ENCODE results near the gene HOXD12. TPM values are rescaled to one million over a fixed set of nuclear protein-coding genes. Genes with fewer than 3 reads are reported as not detected.
A peak's percentile ranks its signal among the peaks of the same experiment; 100 is the strongest.

The HOXD12 gene
- total RNA-seq, 2 donors from 2014 or later, result not detected

DNA sequence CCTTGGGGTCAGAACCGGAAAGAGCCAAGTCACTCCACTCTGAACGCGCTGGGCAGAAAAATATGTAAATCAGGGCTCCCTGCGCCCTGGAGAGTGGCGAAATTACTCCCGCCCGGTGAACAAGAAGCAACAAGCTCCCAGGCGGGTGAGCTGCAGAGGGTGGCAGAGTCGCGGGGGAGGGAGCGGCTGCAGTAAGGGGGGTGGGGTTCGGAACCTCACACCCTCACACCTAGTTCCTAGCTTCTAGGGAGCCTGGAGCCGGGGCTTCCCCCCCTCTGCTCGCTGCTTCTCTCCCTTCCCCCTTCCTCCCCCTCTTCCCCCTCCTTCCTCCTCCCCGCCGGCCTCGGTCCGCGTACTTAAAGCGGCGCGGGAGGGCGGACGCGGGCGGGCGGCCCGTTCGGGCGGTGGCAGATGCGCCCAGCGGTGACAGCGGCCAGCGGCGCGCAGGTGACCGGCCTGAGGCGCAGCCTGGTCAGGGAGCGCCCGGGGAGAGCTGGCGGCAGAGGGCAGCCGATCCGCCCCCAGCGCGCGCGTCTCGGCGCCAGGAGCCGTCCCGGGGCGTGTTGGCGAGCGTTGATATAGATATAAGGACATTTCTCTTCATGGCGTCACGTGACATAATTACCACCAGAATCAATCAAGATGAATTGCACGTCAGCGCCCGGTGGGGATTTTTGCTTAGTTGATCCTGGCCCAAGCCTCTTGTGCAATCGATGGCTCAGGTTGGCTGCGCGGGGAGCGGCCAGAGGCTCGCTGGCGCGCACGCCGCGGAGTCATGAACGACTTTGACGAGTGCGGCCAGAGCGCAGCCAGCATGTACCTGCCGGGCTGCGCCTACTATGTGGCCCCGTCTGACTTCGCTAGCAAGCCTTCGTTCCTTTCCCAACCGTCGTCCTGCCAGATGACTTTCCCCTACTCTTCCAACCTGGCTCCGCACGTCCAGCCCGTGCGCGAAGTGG, 7.3 kb downstream of the HOXD12 start, which contains the start of gene HOXD11:
TSS of gene HOXD11 (plus strand) at position 700 of the 959 bp plus-strand sequence. CDS start at position 776, 76 bp downstream.
- Histone ChIP-seq H3K4me3 (peak within 1 kb of the TSS; percentile 27), H3K27ac (peak within 1 kb of the TSS; percentile 62), H3K9me3 (no peaks in the 10 kb centered on the region), H3K4me1 (peaks cover 3% of the 10 kb centered on the region), H3K9ac (ENCODE audit: low read depth in 2 of 2, low read length in 2 of 2) (peak within 1 kb of the TSS; percentile 49 to 57), H3K36me3 (no peaks in the 10 kb centered on the region), H3K27me3 (peaks cover 90% of the 10 kb centered on the region)
- TF ChIP-seq, protein P1, sequence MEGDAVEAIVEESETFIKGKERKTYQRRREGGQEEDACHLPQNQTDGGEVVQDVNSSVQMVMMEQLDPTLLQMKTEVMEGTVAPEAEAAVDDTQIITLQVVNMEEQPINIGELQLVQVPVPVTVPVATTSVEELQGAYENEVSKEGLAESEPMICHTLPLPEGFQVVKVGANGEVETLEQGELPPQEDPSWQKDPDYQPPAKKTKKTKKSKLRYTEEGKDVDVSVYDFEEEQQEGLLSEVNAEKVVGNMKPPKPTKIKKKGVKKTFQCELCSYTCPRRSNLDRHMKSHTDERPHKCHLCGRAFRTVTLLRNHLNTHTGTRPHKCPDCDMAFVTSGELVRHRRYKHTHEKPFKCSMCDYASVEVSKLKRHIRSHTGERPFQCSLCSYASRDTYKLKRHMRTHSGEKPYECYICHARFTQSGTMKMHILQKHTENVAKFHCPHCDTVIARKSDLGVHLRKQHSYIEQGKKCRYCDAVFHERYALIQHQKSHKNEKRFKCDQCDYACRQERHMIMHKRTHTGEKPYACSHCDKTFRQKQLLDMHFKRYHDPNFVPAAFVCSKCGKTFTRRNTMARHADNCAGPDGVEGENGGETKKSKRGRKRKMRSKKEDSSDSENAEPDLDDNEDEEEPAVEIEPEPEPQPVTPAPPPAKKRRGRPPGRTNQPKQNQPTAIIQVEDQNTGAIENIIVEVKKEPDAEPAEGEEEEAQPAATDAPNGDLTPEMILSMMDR (IDR thresholded peaks at IDR 0.05), result no peak
- DNase-seq, result peak; percentile 41
- intact Hi-C loops (cut with DNase I), result no loop called here

DNA sequence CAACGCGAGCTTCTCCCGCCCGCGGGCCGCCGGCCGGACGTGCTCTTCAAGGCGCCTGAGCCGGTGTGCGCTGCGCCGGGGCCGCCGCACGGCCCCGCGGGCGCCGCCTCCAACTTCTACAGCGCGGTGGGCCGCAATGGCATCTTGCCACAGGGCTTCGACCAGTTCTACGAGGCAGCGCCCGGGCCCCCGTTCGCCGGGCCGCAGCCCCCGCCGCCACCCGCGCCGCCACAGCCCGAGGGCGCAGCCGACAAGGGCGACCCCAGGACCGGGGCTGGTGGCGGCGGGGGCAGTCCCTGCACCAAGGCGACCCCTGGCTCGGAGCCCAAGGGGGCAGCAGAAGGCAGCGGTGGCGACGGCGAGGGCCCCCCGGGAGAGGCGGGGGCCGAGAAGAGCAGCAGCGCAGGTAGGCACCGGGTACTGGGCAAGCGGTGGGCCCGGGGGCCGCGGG, 8.2 kb downstream of the HOXD12 start:
- H3K27me3 ChIP-seq, result peaks cover 92% of the 10 kb centered on the region
- H3K4me1 ChIP-seq, result peaks cover 3% of the 10 kb centered on the region
- peak overlapping the region; percentile 17 for H3K4me3 ChIP-seq
- H3K27ac ChIP-seq, result no peak overlapping the region
- H3K9me3 ChIP-seq, result no peaks in the 10 kb centered on the region
- H3K36me3 ChIP-seq, result no peaks in the 10 kb centered on the region
- peak; percentile 12 for DNase-seq
- H3K9ac ChIP-seq (ENCODE audit: low read depth in 2 of 2, low read length in 2 of 2), result peak overlapping the region in 1 of 2 donors; percentile 48
- TF ChIP-seq, protein P1 (IDR thresholded peaks at IDR 0.05), result no peak
- intact Hi-C loops (cut with DNase I), result no loop called here

DNA sequence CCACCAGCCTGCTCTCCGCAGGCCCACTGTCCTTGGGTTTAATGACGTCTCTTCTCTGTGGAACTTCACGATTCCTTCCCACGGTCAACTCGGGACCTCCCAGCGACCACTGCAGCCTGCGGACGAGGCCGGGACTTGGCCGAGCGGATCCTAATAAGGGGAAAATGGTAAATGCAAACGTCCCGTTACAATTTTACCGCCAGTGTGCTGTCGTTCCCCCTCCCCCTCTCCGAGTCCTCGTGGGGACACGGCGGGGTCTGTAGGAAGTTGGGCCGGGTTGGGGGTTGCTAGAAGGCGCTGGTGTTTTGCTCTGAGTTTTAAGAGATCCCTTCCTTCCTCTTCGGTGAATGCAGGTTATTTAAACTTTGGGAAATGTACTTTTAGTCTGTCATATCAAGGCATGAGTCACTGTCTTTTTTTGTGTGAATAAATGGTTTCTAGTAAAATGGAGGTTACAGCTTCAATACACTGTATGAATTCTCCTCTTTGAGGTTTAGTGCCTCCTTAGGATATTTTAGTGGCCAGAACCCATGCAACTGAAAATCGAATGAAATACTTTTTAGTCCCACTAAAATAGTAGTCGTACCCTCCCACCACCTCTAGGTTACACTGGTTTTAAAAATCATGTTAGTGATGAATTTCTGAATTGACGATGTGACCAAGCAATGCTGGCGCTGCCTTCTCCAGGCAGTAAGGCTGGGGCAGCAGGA, 9.8 kb downstream of the HOXD12 start:
- intact Hi-C loops (cut with DNase I), result no loop called here
- Histone ChIP-seq H3K36me3 (no peaks in the 10 kb centered on the region), H3K4me1 (peaks cover 2% of the 10 kb centered on the region), H3K9ac (ENCODE audit: low read depth in 2 of 2, low read length in 2 of 2) (peak overlapping the region in 1 of 2 donors; percentile 51), H3K27me3 (peaks cover 92% of the 10 kb centered on the region), H3K4me3 (no peak overlapping the region), H3K27ac (no peak overlapping the region), H3K9me3 (no peaks in the 10 kb centered on the region)
- DNase-seq, result no peak
- TF ChIP-seq, protein P1 (IDR thresholded peaks at IDR 0.05), result no peak

DNA sequence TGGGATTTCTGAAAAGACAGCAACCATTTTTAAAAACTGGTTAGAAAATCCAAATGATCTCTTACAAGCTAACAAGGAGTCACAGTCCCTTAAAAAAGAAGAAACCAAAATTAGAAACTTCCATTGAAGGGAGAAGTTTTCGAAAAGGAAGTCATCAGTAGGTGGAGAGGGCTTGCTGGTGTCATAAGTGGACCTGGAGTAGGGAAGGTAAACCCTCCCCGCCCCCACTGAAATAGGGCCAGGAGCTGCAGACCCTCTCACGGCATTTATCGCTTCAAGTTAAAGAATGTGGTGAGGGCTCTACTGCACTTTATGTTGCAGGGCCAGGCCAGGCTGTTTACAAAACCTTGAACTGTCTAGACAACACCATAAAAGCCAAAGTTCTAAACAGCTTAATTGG, 10.4 kb downstream of the HOXD12 start:
- intact Hi-C loops (cut with DNase I), result no loop called here
- TF ChIP-seq, protein P1 (IDR thresholded peaks at IDR 0.05), result no peak
- Histone ChIP-seq H3K36me3 (no peaks in the 10 kb centered on the region), H3K9ac (ENCODE audit: low read depth in 2 of 2, low read length in 2 of 2) (no peak overlapping the region), H3K27me3 (peaks cover 92% of the 10 kb centered on the region), H3K9me3 (no peaks in the 10 kb centered on the region), H3K27ac (no peak overlapping the region), H3K4me3 (no peak overlapping the region), H3K4me1 (no peaks in the 10 kb centered on the region)
- DNase-seq, result no peak
